Retinal pigment epithelial cell (primary cell): ENCODE data around the gene KIAA1217.

Source experiments
- DNase-seq: peaks from one replicate; pipeline ENCODE4 v3.0.0-alpha.2; 2010; ENCODE audit warnings: low read depth
- H3K4me3 ChIP-seq: 2 replicates; pipeline ENCODE4 v1.5.1; 2011; ENCODE audit warnings: mild to moderate bottlenecking, low read length, control low read depth, moderate library complexity
- CTCF ChIP-seq: conservative IDR thresholded peaks from 2 replicates; pipeline ENCODE4 v1.5.1; 2011; ENCODE audit warnings: low read depth, low read length, control low read depth, inconsistent platforms

The KIAA1217 gene

GRCh38 chr10:24358022-24358421 is 149.1 kb downstream of the KIAA1217 start:
- no peak for TF ChIP-seq CTCF
- no peak overlapping the region for H3K4me3 ChIP-seq
- DNase-seq = no peak

- no peak overlapping the region for H3K4me3 ChIP-seq
- DNase-seq = no peak
- TF ChIP-seq CTCF = peak; percentile 84
Observed at GRCh38 chr10:24360282-24361127, 151.6 kb downstream of the KIAA1217 start.

GRCh38 chr10:24363070-24363469 is 154.1 kb downstream of the KIAA1217 start:
- DNase-seq = no peak
- no peak overlapping the region for H3K4me3 ChIP-seq
- TF ChIP-seq CTCF = no peak

GRCh38 chr10:24367688-24368087 is 158.8 kb downstream of the KIAA1217 start:
- DNase-seq = no peak
- H3K4me3 ChIP-seq = no peak overlapping the region
- no peak for TF ChIP-seq CTCF

- TF ChIP-seq CTCF = no peak
- DNase-seq = no peak
- H3K4me3 ChIP-seq = no peak overlapping the region
Observed at GRCh38 chr10:24370877-24371276, 161.9 kb downstream of the KIAA1217 start.

GRCh38 chr10:24371396-24371795 is 162.5 kb downstream of the KIAA1217 start:
- no peak for DNase-seq
- H3K4me3 ChIP-seq = no peak overlapping the region
- no peak for TF ChIP-seq CTCF
